WERI-Rb-1 (cell line): ENCODE measurements around the gene MRGPRE.

Experiments used
- DNase-seq: peaks from one replicate; pipeline ENCODE4 v3.0.0-alpha.2; 2020
- H3K27ac ChIP-seq: fragments of 250-450 bp; sonication (Bioruptor Pico); 2 replicates; pipeline ENCODE4 v1.5.1; 2020; ENCODE audit warnings: mild to moderate bottlenecking, moderate library complexity
- H3K27me3 ChIP-seq: fragments of 250-450 bp; sonication (Bioruptor Pico); 2 replicates; pipeline ENCODE4 v1.5.1; 2021; ENCODE audit warnings: mild to moderate bottlenecking, low read depth, moderate library complexity; ENCODE audit not compliant: insufficient read depth, severe bottlenecking
- H3K36me3 ChIP-seq: fragments of 250-450 bp; sonication (Bioruptor Pico); 2 replicates; pipeline ENCODE4 v1.5.1; 2020; ENCODE audit warnings: mild to moderate bottlenecking, moderate library complexity
- H3K4me3 ChIP-seq: 2 replicates; pipeline ENCODE4 v1.5.1; 2011; ENCODE audit warnings: low read depth, mild to moderate bottlenecking, control low read depth, low read length
- H3K9me3 ChIP-seq: fragments of 250-450 bp; sonication (Bioruptor Pico); 2 replicates; pipeline ENCODE4 v1.5.1; 2021; ENCODE audit warnings: mild to moderate bottlenecking, moderate library complexity; ENCODE audit not compliant: severe bottlenecking
- CTCF ChIP-seq: IDR thresholded peaks from 2 replicates; pipeline ENCODE4 v1.5.1; 2011; ENCODE audit warnings: low read depth, mild to moderate bottlenecking, control low read depth, inconsistent platforms, low read length

The MRGPRE gene

GRCh38 chr11:3245071-3245470 is 12.9 kb upstream of the MRGPRE start:
- TF ChIP-seq CTCF = no peak
- no peak for DNase-seq
- no peaks in the 10 kb centered on the region for H3K36me3 ChIP-seq
- no peaks in the 10 kb centered on the region for H3K27me3 ChIP-seq
- peaks cover 3% of the 10 kb centered on the region for H3K9me3 ChIP-seq
- H3K27ac ChIP-seq = no peak overlapping the region
- H3K4me3 ChIP-seq = no peak overlapping the region

DNA sequence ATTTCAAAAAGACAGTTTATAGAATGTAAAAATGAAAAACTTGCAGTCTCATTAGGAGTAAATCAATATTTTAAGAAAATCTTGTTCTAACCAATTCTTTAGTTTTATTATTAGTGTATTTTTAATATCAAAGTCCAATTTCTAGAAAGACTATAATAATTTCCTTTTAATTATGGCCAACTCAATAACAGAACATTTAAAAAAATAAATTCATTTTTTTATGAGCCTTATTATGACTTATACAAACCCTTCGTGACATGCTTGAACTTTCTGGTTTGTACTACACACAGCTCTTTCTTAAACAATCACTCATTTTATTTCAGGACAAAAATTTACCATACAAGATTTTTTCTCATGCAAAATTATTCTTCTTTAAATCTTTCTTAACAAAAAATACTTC is 11.7 kb upstream of the MRGPRE start:
- Histone ChIP-seq H3K4me3 (no peak overlapping the region), H3K9me3 (peaks cover 3% of the 10 kb centered on the region), H3K27me3 (no peaks in the 10 kb centered on the region), H3K36me3 (no peaks in the 10 kb centered on the region), H3K27ac (no peak overlapping the region)
- no peak for TF ChIP-seq CTCF
- DNase-seq = no peak

GRCh38 chr11:3237119-3237518 is 4.9 kb upstream of the MRGPRE start:
- Histone ChIP-seq H3K4me3 (no peak overlapping the region), H3K27me3 (no peaks in the 10 kb centered on the region), H3K9me3 (no peaks in the 10 kb centered on the region), H3K36me3 (no peaks in the 10 kb centered on the region), H3K27ac (no peak overlapping the region)
- no peak for DNase-seq
- TF ChIP-seq CTCF = no peak

- no peaks in the 10 kb centered on the region for H3K27me3 ChIP-seq
- H3K36me3 ChIP-seq = no peaks in the 10 kb centered on the region
- no peak overlapping the region for H3K27ac ChIP-seq
- TF ChIP-seq CTCF = no peak
- H3K9me3 ChIP-seq = no peaks in the 10 kb centered on the region
- no peak overlapping the region for H3K4me3 ChIP-seq
- no peak for DNase-seq
Measured at GRCh38 chr11:3234846-3235245, 2.6 kb upstream of the MRGPRE start.

DNA sequence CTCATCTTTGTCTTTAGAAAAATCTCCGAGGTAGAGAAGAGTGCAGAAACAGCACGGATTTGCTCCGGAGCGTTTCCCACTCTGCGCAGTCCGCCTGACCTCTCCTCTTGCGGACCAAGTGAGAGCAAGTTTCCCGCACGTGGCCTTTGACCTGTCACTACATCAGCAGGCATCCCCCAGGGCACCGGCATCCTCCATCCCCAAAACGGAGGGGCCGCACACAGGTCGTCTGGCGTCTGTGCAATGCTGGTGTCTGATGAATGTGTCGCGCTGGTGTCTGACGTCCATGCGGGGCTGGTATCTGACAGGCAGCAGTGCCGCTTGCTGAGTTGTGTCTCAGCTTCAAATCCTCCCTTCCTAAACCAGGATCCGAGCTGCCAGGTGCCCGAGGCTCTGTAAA is 739 bp upstream of the MRGPRE start:
- H3K27ac ChIP-seq = no peak overlapping the region
- no peak overlapping the region for H3K4me3 ChIP-seq
- no peaks in the 10 kb centered on the region for H3K27me3 ChIP-seq
- no peak for DNase-seq
- H3K36me3 ChIP-seq = no peaks in the 10 kb centered on the region
- no peak for TF ChIP-seq CTCF
- H3K9me3 ChIP-seq = no peaks in the 10 kb centered on the region

- H3K4me3 ChIP-seq = no peak overlapping the region
- no peak for DNase-seq
- no peak for TF ChIP-seq CTCF
- H3K36me3 ChIP-seq = no peaks in the 10 kb centered on the region
- H3K27ac ChIP-seq = peak overlapping the region; percentile 46
- H3K9me3 ChIP-seq = no peaks in the 10 kb centered on the region
- H3K27me3 ChIP-seq = no peaks in the 10 kb centered on the region
Measured at GRCh38 chr11:3231550-3231850, 717 bp downstream of the MRGPRE start.
